GM03348 (cell line): ENCODE data around the gene TTC34.

Experiments used
- DNase-seq: peaks from one replicate; pipeline ENCODE4 v3.0.0; 2012; ENCODE audit warnings: low spot score

The TTC34 gene, protein sequence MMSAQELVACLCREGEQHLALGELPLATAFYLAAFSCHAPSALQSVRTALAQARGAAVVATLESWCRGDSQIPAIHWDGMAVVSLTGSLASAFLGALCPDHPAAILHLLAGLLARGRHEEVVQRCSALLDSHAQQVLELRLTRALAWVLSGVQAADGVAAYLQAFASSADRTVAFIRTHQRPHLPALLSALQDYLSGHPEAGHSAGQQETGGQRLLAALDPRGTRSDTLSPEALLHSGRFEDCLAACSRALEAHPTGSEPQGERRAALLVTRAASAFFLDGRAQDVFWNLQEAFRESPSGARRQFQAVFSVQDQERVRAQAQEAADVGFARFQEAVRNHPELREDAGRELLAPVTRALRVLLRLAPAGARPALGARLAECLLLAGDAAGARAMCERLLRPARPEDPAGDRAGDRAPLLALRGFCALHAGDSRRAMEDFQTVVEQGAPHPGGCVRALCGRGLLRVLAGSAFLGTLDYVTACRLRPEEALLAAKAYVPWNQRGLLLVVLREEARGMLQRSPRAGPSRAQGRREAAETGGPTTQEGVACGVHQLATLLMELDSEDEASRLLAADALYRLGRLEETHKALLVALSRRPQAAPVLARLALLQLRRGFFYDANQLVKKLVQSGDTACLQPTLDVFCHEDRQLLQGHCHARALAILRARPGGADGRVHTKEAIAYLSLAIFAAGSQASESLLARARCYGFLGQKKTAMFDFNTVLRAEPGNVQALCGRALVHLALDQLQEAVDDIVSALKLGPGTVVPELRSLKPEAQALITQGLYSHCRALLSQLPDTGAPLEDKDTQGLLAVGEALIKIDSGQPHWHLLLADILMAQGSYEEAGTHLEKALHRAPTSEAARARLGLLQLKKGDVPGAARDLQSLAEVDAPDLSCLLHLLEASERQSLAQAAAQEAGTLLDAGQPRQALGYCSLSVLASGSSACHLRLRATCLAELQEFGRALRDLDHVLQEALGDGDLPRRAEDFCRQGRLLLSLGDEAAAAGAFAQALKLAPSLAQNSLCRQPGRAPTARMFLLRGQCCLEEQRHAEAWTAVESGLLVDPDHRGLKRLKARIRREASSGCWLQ

GRCh38 chr1:2801535-2802291, at the start of gene TTC34:
TTC34 (minus strand) TSS chr1:2801693; CDS start chr1:2800827, 866 bp downstream.
- DNase-seq: no peak

GRCh38 chr1:2850502-2850901, 49.0 kb upstream of the TTC34 start:
- DNase-seq: no peak

DNA sequence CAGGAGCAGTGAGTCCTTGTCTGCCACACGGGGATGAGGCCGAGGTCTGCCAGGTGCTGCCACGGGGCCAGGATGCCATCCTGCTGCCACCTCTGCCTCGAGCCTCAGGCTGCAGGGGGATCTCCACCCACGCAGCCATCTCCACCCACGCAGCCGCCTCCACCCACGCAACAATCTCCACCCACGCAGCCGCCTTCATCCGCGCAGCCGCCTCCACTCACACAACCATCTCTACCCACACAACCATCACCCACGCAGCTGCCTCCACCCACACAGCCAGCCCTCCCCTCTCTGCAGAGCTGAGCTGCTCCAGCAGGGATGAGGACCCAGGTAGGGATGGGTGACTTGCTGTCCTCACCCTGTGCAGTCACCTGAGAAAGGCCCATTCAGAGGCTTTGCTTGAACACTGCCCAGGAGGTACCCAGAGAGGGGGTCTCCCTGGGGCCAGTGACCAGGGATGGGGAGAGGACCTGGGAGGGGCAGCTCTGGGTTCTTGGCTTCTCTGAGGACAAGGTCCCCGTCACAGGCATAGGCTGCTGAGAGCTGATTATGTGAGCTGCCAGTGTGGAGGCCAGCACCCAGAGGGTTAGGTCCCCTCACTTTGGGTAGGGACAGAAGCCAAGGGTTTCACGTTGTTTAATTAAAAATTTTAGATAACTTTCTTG, 46.6 kb upstream of the TTC34 start:
- DNase-seq: no peak

GRCh38 chr1:2847086-2847985, 45.8 kb upstream of the TTC34 start:
- DNase-seq: no peak

GRCh38 chr1:2845869-2846268, 44.4 kb upstream of the TTC34 start:
- no peak for DNase-seq

DNA sequence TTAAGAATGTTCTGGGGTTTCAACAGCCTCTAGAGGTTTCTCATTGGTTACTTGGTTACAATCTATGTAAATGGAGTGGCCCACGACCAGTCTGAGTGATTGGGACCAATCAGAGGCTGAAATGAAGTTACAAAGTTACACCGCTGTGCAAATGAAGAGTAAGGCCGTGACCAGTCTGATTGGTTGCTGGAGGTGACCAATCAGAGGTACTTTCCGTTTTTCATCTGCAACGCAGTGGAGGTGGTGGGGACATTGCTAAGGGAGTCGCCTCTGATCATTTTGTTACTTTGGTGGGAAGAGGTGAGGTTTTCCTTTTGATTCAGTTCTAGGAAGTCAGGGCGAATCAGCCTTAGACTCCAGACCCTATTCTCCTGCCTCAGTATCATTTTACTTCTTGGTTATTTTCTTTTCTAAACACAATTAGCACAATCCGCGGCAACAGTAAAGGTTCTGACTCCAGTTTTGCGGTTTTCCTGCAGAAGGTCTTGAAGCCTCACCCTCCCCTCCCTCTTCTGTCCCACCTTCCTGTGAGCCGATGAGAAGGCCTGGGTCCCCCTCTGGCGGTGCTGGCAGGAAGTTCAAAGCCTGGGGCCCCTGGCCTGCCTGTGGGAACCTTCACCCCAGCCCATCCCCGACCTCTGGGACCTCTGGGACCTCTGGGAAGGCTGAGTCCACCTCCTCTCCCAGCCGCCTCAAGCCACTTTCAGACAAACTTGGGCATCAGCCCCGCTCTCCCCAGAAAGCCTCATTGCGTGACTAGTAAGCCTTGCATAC, 38.7 kb upstream of the TTC34 start:
- no peak for DNase-seq

DNA sequence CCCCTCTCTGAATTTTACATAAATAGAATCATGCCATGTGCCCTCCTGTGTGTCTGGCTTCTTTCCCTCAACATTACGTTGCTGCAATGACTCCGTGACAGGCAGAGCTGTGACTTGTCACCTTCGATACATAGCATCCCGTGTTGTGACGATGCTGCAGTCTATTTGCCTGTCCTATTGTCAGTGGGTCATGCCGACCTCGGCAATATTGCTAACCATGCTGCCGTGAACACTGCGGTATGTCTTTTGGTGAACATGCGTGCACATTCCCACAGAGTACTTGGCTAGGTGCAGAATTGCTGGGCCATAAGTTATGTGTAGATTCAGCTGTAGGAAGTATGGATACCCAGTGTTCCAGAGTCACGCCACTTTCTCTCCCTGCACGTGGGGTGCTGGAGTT, 36.3 kb upstream of the TTC34 start:
- DNase-seq: no peak

DNA sequence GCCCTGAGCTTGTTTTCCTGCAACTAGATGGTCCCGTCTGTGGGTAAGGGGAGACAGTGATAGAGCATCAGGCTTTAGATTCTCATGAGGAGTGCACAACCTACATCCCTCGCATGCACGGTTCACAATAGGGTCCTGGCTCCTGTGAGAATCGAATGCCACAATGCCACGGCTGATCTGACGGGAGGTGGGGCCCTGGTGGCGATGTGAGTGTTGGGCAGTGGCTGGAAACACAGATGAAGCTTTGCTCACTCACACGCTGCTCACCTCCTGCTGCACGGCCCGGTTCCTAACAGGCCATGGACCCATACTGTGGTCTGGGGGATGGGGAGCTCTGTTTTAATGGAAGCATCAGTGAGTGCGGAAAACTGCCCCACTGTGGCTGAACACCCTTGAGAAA, 35.8 kb upstream of the TTC34 start:
- DNase-seq: no peak

GRCh38 chr1:2836333-2836970, 35.0 kb upstream of the TTC34 start:
- no peak for DNase-seq

DNA sequence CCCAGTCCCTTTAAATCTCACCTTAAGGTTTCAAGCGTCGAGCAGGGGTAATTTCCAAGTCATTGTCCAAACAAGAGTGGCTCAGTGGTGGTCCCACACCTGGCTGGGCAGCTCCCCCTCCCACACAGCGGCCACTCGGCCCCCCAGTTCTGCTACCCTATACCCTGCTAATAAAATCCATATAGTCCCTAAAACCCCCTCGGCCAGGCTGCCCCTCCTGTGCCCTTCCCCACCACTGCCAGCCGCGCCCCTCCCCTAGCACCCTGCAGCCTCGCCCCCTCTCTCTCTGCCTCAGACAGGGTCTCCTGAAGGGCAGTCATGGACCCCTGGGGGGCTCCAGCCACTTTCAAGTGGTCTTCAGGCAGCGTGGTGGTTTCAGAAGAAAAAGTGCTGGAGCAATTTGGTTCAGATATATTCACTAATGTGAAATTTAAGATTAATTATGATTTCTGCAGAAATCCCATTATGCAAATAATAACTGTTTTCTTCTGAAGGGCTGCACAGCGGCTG, 34.2 kb upstream of the TTC34 start:
- DNase-seq: no peak

- DNase-seq: no peak
Measured at GRCh38 chr1:2834741-2835564, 33.5 kb upstream of the TTC34 start.

DNA sequence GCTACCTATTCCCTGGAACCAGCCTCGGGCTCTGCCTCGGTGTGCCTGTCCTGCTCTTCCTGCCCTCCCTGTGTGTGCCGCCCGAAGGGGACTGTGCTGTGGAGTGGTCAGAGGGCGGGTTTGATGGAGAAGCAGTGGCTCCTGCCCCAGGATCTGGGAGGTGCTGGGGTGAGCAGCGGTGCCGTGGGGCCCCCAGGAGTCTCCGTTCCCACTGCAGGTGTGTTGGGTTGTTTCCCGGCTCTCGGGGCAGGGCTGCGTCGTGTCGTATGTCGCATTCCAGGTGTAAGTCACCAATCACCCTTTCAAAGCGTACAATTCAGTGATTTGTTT, 32.6 kb upstream of the TTC34 start:
- no peak for DNase-seq

- DNase-seq: no peak
Measured at GRCh38 chr1:2833454-2834145, 32.1 kb upstream of the TTC34 start.

DNA sequence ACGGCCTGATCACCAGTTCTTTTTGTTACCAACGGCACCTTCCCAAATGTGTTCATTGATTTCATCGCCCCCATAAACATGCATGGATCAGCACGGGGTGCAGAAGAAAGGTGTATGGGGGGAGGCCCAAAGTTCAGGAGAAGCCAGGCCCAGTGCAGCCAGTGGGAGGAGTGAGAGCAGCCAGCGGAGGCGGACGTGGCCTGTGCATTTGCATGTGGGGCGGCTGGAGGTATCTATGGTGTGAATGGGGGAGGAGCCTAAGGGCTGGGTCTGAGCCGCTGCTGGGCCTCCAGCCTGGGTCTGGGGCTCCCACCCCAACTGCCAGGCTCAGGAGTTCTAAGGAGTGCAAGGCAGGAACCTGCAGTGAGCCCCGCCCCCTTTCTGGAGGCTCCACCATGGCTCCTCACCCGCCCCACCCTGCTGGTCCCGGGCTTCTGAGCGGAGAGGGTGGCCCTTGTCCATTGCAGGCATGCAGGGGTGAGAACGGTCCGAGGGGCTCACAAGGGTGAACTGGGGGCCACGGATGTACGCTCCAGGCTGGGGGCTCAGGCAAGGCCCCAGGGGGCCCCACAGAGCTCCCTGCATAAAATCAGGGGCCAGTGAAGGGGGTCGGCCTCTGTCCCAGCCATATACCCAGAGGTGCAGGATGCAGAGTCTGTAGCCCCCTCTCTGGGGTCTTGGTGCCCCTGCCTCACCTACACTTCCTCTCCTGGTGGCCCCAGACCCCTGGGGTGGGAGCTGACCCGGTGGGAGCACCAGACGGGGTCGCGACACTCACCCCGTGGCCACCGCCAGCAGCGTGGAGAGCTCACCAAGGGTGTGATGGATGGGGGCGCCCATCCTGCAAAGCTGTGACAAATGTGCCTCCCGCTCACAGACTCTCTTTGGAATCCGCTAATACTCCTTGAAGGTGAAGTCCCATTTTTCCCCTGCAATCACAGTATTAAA, 31.3 kb upstream of the TTC34 start:
- no peak for DNase-seq

- DNase-seq: no peak
Measured at GRCh38 chr1:2831596-2832212, 30.2 kb upstream of the TTC34 start.
